Thyroid gland (tissue), 4 donors: ENCODE results near the gene UCHL5.

Experiments
- CTCF ChIP-seq, 6 experiments: fragments of 200-600 bp in 3 of 6; fragments of 450-650 bp in 3 of 6; sonication (generic) in 3 of 6; IDR thresholded peaks; one replicate each; pipeline ENCODE4 v1.5.1; 2016 to 2019; ENCODE audit warnings: antibody characterized with exemption in 6 of 6, mild to moderate bottlenecking in 2 of 6, inconsistent platforms in 1 of 6, moderate library complexity in 1 of 6
- POLR2A ChIP-seq, 2 donors: fragments of 450-650 bp; IDR thresholded peaks; one replicate each; pipeline ENCODE4 v1.6.1; 2017; ENCODE audit warnings: antibody characterized with exemption in 2 of 2, mild to moderate bottlenecking in 2 of 2, moderate library complexity in 1 of 2

DNA sequence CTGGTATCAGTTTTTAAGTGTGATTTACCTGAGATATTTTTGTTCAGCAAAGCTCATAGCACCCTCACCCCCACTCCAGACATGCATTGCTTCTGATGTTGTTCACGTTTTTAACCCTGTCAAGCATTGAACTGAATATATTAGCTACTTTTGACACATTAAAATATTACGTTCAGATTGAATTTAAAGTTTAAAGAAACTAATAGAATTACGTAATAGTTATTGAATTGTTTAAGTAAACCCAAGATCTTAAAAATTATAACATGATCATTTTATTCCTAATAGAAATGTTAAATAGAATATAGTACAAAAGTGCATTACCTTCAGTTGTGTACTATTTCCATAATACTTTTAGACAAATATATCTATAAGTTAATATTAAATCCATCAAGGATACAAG is 27.2 kb upstream of the UCHL5 start:
- TF ChIP-seq POLR2A (IDR thresholded peaks at IDR 0.05) (no peak), CTCF (IDR thresholded peaks at IDR 0.05) (no peak)
